ENCODE measurements around the gene ZFC3H1.
"Not testable (repeated sequence)": the region's sequence is repeated elsewhere in the genome, so short reads cannot be mapped to it uniquely, and the experiment has no call there.

The ZFC3H1 gene

DNA sequence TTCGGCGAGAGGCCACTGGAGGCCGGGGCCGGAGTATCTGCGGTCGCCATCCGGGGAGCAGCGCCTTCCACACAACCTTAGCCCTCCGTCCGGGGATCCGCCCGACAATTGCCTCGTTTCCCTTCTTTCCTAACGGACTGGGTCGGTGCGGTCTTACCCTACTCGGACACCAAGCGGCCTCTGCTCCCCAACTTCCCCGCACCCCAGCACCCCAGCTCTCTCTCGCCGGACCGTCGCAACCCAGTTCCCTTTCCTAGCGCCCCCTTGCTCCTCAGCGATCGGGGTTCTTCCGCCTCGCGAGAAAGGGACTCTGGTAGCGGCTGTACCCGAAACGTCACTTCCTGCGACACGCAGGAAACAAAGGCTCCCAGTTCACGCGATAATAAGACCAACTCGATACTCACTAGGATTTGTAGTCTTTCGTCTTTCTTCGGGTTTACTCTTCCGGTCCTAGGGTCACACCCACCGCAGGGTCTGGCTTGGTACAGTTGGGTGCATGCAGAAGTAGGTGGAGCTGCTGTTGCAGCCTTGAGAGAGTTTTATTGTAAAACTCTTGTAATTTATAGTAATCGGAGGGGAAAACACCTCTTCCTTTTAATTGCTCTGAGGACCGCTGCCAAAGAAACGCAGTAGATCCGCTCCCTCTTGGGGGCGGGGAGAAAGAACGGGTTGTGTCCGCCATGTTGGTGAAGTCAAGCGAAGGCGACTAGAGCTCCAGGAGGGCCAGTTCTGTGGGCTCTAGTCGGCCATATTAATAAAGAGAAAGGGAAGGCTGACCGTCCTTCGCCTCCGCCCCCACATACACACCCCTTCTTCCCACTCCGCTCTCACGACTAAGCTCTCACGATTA is at the start of gene ZFC3H1, which contains the start of gene THAP2:
TSS of gene ZFC3H1 (minus strand) at position 288 of the 850 bp plus-strand sequence. CDS start at position 50, 238 bp downstream.
TSS of gene THAP2 (plus strand) at position 741 of the 850 bp plus-strand sequence. CDS start 209 bp downstream, outside the sequence.
- peak; percentile 95 for DNase-seq (ENCODE audit: low spot score)

DNA sequence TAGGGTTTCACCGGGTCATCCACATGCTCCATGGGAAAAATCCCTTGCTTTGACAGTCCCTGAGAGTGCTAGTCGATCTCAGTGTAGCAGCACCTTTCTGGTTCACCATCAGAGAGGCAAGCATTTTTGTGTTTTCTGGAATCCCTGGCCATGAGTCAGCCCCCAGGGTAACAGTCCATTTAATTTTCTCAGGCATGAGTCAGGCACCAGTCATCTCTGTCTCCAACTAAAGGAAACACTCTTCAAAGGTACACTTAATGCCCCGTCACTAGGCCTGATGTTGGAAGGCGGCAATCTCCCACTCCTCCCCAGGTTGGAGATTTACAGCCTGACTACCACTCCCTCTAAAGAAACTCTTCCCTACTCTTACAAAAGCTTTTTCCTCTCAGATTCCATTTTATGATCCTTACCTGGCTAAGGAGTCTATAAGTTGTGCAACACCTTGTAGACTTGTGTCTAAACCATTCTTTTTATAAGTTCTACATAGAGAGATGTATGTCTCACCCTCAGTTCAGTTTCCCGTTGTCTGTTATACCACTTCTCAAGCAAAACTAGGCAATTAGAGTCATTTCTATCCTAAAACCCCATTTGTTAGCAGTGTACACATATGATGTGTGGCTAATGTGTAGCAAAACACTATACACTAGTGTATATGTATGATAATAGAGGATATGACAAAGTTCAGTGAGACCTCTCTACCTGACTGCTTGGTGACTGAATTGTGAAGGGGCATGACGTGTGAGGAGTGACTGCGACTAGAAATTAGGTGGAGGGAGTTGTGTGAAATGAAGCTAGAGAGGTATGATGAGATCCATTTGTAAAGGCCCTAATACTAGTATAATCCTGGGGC is 46.9 kb upstream of the ZFC3H1 start:
- DNase-seq (ENCODE audit: low spot score) = no peak

GRCh38 chr12:71708658-71709057 is 45.0 kb upstream of the ZFC3H1 start:
- DNase-seq (ENCODE audit: low spot score) = no peak

DNA sequence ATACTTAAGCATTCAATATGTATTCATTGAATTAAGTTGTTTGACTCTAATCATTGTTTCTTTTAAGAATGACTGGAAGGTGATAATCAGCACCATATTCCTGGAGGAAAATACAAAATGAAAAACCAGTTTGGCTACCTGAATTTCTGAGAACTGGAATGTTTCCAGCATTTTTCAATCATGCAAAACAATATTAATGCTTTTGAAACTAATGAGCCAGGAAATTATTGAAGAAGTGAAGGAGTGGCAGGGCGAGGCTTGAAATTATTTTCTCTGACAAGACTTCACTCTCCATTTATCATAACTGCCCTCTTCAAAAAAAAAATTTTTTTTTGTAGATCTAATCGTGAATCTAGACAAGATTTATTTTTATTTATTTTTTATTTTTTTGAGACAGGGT is 41.3 kb upstream of the ZFC3H1 start:
- no peak for DNase-seq (ENCODE audit: low spot score)

DNA sequence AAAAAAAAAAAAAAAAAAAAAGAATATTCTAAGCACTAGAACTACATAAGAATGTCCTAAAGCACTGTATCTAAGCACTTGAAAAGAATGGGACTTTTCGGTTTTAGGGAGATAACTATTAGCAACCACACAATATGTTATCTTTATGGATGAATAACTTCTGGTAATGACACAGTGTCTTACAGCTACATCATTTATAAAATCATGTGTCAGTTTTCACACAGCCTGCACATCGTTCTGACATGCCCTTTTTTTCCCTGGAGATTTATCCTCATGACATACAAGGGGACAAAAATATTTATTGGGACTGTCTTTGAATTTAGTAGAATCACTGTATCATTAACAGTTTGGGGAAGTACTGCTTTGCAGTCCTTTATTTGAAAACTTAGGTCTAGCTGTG is 39.6 kb upstream of the ZFC3H1 start:
- DNase-seq (ENCODE audit: low spot score) = no peak

DNA sequence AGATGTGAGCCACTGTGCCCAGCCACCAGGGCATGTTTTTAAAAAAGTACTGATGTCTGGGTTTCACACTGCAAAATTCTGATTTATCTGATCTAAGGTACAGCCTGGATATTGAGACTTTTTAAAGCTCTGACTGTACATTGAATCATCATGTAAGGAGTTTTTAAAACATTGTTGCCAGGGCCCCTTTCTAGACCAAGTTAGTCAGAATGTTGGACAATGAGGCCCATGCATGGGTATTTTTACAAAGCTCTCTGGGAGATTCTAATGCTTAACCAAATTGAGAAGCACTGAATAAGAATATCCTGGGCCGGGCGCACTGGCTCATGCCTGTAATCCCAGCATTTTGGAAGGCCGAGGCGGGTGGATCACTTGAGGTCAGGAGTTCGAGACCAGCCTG is 38.9 kb upstream of the ZFC3H1 start:
- DNase-seq (ENCODE audit: low spot score) = no peak

GRCh38 chr12:71702181-71702580 is 38.5 kb upstream of the ZFC3H1 start:
- DNase-seq (ENCODE audit: low spot score) = not testable (repeated sequence)

- DNase-seq (ENCODE audit: low spot score) = no peak
Observed at GRCh38 chr12:71695782-71696181, 32.1 kb upstream of the ZFC3H1 start.

GRCh38 chr12:71694099-71694820 is 30.6 kb upstream of the ZFC3H1 start:
- DNase-seq (ENCODE audit: low spot score) = no peak

GRCh38 chr12:71693651-71694050 is 30.0 kb upstream of the ZFC3H1 start:
- not testable (repeated sequence) for DNase-seq (ENCODE audit: low spot score)

DNA sequence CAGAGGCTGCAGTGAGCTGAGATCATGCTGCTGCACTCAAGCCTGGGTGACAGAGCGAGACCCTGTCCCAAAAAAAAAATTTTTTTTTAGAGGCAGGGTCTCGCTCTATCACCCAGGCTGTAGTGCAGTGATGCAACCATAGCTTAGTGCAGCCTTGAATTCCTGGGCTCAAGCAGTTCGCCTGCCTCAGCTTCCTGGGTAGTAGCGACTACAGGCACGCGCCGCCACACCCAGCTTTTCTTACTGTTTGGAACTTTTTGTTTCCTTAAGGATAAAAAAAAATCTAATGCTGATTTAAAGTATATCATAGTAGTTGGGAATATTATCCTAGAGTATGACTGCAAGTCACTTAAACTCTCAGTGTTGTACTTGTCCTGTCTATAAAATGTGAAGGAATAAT is 29.5 kb upstream of the ZFC3H1 start:
- DNase-seq (ENCODE audit: low spot score) = no peak

DNA sequence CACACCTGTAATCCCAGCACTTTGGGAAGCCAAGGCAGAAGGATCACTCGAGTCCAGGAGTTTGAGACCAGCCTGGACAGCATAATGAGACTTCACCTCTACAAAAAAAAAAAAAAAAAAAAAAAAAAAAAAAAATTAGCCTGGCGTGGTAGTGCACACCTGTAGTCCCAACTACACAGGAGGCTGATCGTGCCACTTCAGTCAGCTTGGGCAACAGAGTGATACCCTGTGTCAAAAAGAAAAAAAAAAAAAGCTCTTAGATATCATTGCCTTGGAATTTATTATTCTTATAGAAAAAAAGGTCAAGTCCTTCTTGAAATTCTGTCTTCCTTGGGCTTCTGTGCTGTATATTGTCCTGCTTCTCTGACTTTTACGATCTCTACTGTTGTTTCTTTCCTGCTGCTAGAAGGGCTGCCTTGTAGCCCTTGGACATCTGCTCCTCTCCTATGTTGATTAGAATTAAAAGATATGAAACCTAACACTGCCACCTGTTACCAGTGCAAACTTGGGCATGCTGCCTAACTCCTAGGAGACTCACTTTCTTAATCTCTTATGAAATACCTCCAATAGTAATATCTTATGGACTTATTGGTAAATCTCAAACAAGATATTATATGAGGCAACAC is 28.0 kb upstream of the ZFC3H1 start:
- no peak for DNase-seq (ENCODE audit: low spot score)

- DNase-seq (ENCODE audit: low spot score) = no peak
Observed at GRCh38 chr12:71688961-71689570, 25.4 kb upstream of the ZFC3H1 start.

DNA sequence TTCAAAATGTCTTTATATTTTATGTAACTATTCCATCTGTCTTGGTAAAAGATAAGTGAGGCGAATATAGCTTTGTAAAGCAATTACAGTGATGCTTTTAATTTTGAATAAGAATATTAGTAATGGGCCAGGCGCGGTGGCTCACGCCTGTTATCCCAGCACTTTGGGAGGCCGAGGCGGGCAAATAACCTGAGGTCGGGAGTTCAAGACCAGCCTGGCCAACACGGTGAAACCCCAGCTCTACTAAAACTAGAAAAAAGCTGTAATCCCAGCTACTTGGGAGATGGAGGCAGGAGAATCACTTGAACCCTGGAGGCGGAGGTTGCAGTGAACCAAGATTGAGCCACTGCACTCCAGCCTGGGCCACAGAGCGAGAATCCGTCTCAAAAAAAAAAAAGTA is 23.5 kb upstream of the ZFC3H1 start:
- not testable (repeated sequence) for DNase-seq (ENCODE audit: low spot score)

DNA sequence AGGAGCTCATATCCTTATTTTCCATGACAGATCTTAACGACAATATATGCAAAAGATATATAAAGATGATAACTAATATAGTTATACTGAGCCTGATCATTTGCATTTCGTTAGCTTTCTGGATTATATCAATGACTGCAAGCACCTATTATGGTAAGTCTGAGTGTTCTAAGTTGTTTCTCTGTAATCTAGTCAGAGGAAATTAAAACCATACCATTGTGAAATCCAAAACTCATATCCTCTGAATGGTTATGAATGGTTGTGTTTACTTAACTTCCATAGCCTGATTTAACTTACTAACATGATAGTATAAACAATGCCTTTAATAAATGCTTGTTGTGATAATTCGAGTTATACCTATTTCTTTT is 23.0 kb upstream of the ZFC3H1 start:
- no peak for DNase-seq (ENCODE audit: low spot score)

DNA sequence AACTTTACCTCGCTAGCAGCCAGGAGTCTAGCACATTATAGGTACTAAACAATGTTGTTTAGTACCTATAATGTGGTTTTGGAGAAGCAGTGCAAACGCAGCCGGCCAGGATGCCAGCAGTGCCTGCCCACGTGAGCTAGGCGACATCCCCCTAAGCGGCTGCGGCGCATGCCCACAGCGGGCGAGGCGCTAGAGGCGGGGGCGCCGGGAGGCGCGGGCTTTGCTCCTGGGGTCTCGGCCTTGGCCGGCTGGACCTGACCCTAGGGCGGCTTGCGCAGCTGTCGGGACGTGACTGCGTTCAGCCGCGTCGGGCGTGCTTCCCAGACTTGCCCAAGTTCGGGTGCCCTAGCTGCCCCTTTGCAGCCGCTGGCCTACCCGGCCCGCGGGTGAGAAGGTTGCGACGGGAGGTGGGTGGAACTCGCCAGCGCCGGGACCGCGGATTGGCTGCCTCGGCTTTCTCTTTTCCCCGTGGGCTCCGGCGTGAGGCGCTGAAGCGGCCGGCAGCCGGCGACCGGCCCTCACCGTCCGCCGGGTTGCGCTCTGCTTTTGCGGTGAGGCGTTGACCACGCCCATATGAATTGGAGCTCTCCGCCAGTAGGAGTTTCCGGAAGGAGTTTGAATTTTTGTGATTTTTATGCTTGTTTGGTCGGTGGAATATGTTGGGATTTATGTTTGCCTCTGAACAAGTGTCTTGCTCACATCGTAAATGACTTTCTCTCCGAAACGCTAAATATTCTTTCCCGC is 22.4 kb upstream of the ZFC3H1 start, which contains the start of gene TMEM19:
TSS of gene TMEM19 (plus strand) at position 169 of the 744 bp plus-strand sequence. CDS start 599 bp downstream, outside the sequence.
- DNase-seq (ENCODE audit: low spot score) = peak; percentile 94

GRCh38 chr12:71685312-71685906 is 21.8 kb upstream of the ZFC3H1 start:
- DNase-seq (ENCODE audit: low spot score) = no peak

- no peak for DNase-seq (ENCODE audit: low spot score)
Observed at GRCh38 chr12:71684081-71684480, 20.4 kb upstream of the ZFC3H1 start.

DNA sequence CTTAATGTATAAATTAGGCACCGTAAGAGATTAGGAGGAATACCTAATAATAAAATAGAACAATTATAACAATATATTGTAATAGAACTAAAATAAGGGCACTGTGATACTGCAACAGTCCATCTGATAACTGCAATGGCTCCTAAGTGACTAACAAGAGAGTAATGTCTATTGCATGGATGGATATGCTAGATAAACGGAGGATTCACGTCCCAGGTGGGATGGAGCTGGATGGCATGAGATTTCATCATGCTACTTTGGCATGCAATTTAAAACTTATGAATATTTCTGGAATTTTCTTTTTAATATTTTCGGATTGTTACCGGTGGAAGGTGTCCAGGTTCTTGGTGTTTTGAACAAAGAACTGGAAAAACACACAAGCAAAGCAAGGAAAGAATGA is 20.0 kb upstream of the ZFC3H1 start:
- no peak for DNase-seq (ENCODE audit: low spot score)

GRCh38 chr12:71682466-71682865 is 18.8 kb upstream of the ZFC3H1 start:
- DNase-seq (ENCODE audit: low spot score) = no peak

Data from ecto neural progenitor cell (in vitro differentiated cells).